GM12872 (cell line): ENCODE data around the gene CD34.

Experiments
- CTCF ChIP-seq: IDR thresholded peaks from 3 replicates; pipeline ENCODE4 v1.5.1; 2011; ENCODE audit warnings: low read depth, mild to moderate bottlenecking, low read length, moderate library complexity; ENCODE audit not compliant: insufficient read depth

The CD34 gene

GRCh38 chr1:207888652-207889051, 22.3 kb downstream of the CD34 start:
- no peak for TF ChIP-seq CTCF

- TF ChIP-seq CTCF, result no peak
These were observed 23.3 kb downstream of the CD34 start for GRCh38 chr1:207887542-207888201.

- no peak for TF ChIP-seq CTCF
These were observed 24.7 kb downstream of the CD34 start for GRCh38 chr1:207886227-207886626.

- TF ChIP-seq CTCF, result peak; percentile 94
These were observed 25.5 kb downstream of the CD34 start for GRCh38 chr1:207885129-207886032.

- no peak for TF ChIP-seq CTCF
These were observed 26.5 kb downstream of the CD34 start for GRCh38 chr1:207884266-207885029.

- TF ChIP-seq CTCF, result no peak
These were observed 27.2 kb downstream of the CD34 start for GRCh38 chr1:207883660-207884250.

- no peak for TF ChIP-seq CTCF
These were observed 27.7 kb downstream of the CD34 start for GRCh38 chr1:207883104-207883651.
